ENCODE results near the gene SAP30L.

GRCh38 chr5:154474396-154475334 is 28.9 kb downstream of the SAP30L start:
- TF ChIP-seq CTCF (conservative IDR thresholded peaks at IDR 0.05) = no peak
- TF ChIP-seq EZH2 (IDR thresholded peaks at IDR 0.05; ENCODE audit: low read depth) = no peak

Measured in PC-9 (cell line).